Esophagus squamous epithelium (tissue), 5 donors: ENCODE measurements around the gene SYDE1. TPM values are rescaled to one million over a fixed set of nuclear protein-coding genes. Genes with fewer than 3 reads are reported as not detected.

Experiments
- DNase-seq: peaks from one replicate; lab custom pipeline; 2025; lab: John Stamatoyannopoulos, UW
- H3K27ac ChIP-seq, 4 donors: fragments of 200-600 bp; sonication (generic); one replicate each; pipeline ENCODE4 v1.5.1; 2016 to 2019; ENCODE audit warnings: mild to moderate bottlenecking in 1 of 4
- H3K27me3 ChIP-seq, 4 donors: fragments of 200-600 bp; sonication (generic); 1 replicate in 3 of 4; 2 replicates in 1 of 4; pipeline versions ENCODE4 v1.5.1 to v1.6.0; 2017 to 2021; ENCODE audit warnings: antibody characterized with exemption in 1 of 4
- H3K36me3 ChIP-seq, 3 donors: fragments of 200-600 bp; sonication (generic); one replicate each; pipeline ENCODE4 v1.5.1; 2016 to 2019
- H3K4me1 ChIP-seq, 3 donors: fragments of 200-600 bp; sonication (generic); one replicate each; pipeline ENCODE4 v1.5.1; 2017 to 2019
- H3K4me3 ChIP-seq, 4 donors: fragments of 200-600 bp; sonication (generic); 1 replicate in 3 of 4; 2 replicates in 1 of 4; pipeline ENCODE4 v1.5.1; 2016 to 2019; ENCODE audit warnings: mild to moderate bottlenecking in 2 of 4, moderate library complexity in 1 of 4
- H3K9me3 ChIP-seq, 3 donors: fragments of 200-600 bp; sonication (generic); one replicate each; pipeline ENCODE4 v1.5.1; 2016 to 2019
- POLR2A ChIP-seq, 4 donors: fragments of 450-650 bp; IDR thresholded peaks; one replicate each; pipeline ENCODE4 v1.6.1; 2017; ENCODE audit warnings: antibody characterized with exemption in 4 of 4, mild to moderate bottlenecking in 4 of 4, moderate library complexity in 3 of 4
- WGBS, 2 donors: methylation state at CpG; one replicate each; pipeline ENCODE4 v1.1.5; 2018; 5-methylcytosine and 5-hydroxymethylcytosine counted together
- intact Hi-C: fragments of 100-400 bp; cut with DNase I; formaldehyde crosslinking; loops from one replicate; pipeline ENCODE4 v1.15.0; 2022
- total RNA-seq, 4 donors: library from RNA; depleted of rRNA; stranded (reverse); fragments of >200 nt; gene quantifications; one replicate each; pipeline ENCODE4 v1.1.0, GENCODE V29; 2016
- TF ChIP-seq, protein P1 (sequence below), 6 experiments: fragments of 450-650 bp in 4 of 6; fragments of 200-600 bp in 2 of 6; sonication (generic) in 2 of 6; IDR thresholded peaks; one replicate each; pipeline ENCODE4 v1.5.1; 2016 to 2019; ENCODE audit warnings: antibody characterized with exemption in 6 of 6, mild to moderate bottlenecking in 4 of 6, moderate library complexity in 4 of 6
- donor health status: DM: yes; HTN: yes; CAD: no.

The SYDE1 gene
- total RNA-seq, 4 donors from 2014 or later: 1.4 to 10.3 (median 4.6) TPM

DNA sequence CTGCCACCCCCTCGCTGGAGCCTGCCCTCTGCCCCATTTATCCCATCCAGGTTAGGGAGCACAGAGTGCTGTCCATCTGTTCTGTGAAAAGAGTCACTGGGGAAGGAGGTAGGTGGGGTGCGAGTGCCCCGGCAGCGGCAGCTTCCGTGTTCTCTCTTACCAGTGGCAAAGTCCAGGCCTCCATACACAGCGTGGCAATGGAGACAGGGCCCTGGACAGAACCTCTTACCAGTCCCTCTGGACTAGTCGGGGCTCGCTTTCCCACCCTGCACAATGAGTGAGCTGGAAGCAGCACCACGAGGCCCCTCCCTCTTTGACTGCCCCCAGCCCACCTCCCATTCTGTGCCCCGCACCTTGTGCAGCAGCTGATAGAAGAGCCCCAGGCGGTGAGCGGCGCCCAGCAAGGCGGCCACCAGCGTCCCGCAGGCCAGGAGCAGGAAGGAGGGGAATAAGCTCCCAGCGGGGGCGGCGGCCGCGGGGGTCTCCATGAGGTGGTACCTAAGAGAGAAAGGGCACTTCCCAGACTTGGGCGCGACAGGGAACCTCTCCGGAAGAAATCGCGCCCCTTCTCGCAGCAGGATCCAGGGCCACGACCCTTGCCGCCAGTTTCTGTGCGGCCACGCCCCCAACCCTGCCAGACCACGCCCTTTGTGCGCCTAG is 17.5 kb downstream of the SYDE1 start:
- peak overlapping the region; percentile 88 to 96 (median 96) for H3K27ac ChIP-seq
- no peaks in the 10 kb centered on the region for H3K27me3 ChIP-seq
- H3K36me3 ChIP-seq: peaks cover 11 to 38% (median 13%) of the 10 kb centered on the region in 3 donors
- WGBS, 2 donors: 1 to 8% methylated on average over 13 to 21 of the region's 33 CpGs
- no peak for DNase-seq
- H3K4me1 ChIP-seq: peaks cover 16 to 49% (median 19%) of the 10 kb centered on the region in 3 donors
- H3K9me3 ChIP-seq: no peaks in the 10 kb centered on the region
- TF ChIP-seq, protein P1, sequence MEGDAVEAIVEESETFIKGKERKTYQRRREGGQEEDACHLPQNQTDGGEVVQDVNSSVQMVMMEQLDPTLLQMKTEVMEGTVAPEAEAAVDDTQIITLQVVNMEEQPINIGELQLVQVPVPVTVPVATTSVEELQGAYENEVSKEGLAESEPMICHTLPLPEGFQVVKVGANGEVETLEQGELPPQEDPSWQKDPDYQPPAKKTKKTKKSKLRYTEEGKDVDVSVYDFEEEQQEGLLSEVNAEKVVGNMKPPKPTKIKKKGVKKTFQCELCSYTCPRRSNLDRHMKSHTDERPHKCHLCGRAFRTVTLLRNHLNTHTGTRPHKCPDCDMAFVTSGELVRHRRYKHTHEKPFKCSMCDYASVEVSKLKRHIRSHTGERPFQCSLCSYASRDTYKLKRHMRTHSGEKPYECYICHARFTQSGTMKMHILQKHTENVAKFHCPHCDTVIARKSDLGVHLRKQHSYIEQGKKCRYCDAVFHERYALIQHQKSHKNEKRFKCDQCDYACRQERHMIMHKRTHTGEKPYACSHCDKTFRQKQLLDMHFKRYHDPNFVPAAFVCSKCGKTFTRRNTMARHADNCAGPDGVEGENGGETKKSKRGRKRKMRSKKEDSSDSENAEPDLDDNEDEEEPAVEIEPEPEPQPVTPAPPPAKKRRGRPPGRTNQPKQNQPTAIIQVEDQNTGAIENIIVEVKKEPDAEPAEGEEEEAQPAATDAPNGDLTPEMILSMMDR (IDR thresholded peaks at IDR 0.05): no peak
- no peak for TF ChIP-seq POLR2A (IDR thresholded peaks at IDR 0.05)
- intact Hi-C loops: no loop called here
- H3K4me3 ChIP-seq: peak overlapping the region; percentile 51 to 86 (median 80)

DNA sequence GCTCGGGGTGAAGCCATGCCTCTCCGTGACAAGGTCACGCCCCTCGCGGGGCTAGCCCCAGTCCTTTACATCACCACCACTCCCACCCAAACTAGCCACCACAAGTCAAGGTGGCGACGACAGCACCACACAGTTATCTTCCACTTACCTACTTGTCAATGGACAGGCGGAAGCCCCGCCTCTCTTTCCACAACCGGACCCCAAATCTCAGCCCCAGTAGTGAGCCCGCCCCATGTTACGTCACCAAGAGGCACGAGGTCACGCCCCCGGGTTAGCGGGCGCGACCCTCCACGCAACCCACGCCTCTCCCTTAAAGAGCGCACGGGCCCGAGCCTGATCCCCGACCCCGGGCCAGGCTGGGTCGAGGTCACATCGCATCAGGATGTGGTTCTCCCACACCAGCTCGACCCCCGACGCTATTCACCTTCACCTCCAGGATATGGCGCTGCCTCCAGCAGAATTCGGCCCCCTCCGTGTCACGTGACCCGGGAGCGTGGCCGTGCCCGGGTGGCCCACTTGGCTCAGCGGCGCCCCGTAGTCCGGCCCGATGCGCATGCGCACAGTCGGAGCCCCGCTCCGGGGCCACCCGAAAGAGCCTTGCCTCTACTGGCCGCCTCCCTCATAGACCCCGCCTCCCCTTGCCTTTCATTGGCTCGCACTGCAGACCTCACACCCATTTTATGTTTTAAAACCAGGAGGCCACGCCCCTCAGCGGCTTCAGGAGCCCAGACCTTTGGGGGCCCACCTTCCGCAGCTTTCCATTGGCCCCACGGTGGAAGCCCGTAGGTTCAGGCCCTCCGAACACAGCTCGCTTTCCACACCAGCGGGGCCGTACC is 18.2 kb downstream of the SYDE1 start:
- peaks cover 7 to 31% (median 12%) of the 10 kb centered on the region in 3 donors for H3K36me3 ChIP-seq
- peak overlapping the region; percentile 51 to 86 (median 80) for H3K4me3 ChIP-seq
- WGBS, 2 donors: 1% methylated on average over 28 to 55 of the region's 61 CpGs
- H3K27ac ChIP-seq: peak overlapping the region; percentile 88 to 96 (median 96)
- H3K4me1 ChIP-seq: peaks cover 19 to 56% (median 20%) of the 10 kb centered on the region in 3 donors
- peak; percentile 84 for DNase-seq
- intact Hi-C loops: no loop called here
- H3K27me3 ChIP-seq: no peaks in the 10 kb centered on the region
- TF ChIP-seq, protein P1 (IDR thresholded peaks at IDR 0.05): peak in 4 of 6 experiments; percentile 13 to 46 (median 23)
- peak in 3 of 4 donors; percentile 10 to 60 (median 32) for TF ChIP-seq POLR2A (IDR thresholded peaks at IDR 0.05)
- no peaks in the 10 kb centered on the region for H3K9me3 ChIP-seq

DNA sequence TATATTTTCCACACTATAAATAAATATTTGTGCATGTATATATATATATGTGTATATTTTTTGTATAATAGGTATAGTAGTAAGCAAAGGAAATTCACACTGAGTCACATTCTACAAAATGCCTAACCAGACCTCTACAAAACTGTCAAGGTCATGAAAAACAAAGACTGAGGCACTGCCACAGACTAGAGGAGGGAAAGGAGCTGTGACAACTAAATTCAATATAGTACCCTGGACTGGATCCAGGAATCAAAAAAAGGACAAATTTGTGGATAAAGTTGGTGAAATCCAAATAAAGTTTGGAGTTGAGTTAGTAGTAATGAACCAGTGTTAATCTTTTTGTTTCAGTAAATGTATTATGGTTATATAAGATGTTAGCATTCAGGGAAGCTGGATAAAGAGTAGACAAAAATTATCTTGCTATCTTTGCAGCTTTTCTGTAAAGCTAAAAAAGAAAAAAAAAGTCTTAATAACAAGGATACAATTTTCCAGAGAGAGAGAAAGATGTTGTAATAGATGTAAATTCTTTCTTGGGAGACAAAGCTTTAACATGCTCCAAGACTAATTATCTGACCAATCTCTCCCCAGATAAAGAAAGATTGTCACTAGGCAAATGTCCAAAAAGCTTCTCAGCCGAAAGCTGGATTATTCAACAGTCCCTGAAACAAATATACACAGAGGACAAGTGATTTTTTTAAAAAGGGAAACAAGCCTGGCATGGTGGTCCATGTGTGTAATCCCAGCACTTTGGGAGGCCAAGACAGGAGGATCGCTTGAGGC is 19.1 kb downstream of the SYDE1 start:
- intact Hi-C loops: no loop called here
- H3K9me3 ChIP-seq: no peaks in the 10 kb centered on the region
- TF ChIP-seq POLR2A (IDR thresholded peaks at IDR 0.05): no peak
- TF ChIP-seq, protein P1 (IDR thresholded peaks at IDR 0.05): no peak
- DNase-seq: no peak
- peaks cover 19 to 63% (median 23%) of the 10 kb centered on the region in 3 donors for H3K4me1 ChIP-seq
- peaks cover 7 to 22% (median 12%) of the 10 kb centered on the region in 3 donors for H3K36me3 ChIP-seq
- H3K4me3 ChIP-seq: peak overlapping the region; percentile 51 to 86 (median 80)
- H3K27me3 ChIP-seq: no peaks in the 10 kb centered on the region
- peak overlapping the region; percentile 88 to 96 (median 96) for H3K27ac ChIP-seq
- WGBS, 2 donors: 52 to 59% methylated on average over 2 of the region's 2 CpGs

DNA sequence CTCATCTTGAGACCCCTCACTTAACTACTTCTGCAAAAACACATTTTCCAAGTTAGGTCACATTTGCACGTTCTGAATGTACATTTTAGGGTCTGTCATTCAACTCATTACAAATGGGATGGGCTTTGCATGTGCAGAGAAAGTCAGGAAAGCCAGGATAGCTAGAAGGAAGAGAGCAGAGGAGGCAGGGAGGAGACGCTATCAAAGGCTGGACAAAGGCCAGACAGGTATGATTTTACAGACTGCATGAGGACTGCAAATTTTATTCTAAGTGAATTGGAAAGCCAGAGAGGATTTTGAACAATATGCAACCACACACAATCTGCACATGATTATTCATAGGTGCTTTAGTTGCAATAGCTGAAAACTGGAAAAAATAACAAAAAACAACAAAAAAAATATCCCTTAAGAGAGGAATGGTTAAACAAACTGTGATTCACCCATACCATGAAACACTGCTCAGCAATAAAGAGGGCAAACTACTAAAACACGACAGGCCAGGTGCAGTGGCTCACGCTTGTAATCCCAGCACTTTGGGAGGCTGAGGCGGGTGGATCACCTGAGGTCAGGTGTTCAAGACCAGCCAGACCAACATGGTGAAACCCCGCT is 21.1 kb downstream of the SYDE1 start:
- Histone ChIP-seq H3K9me3 (no peaks in the 10 kb centered on the region), H3K4me1 (peaks cover 19 to 59% (median 23%) of the 10 kb centered on the region in 3 donors), H3K36me3 (peaks cover 0 to 2% (median 0%) of the 10 kb centered on the region in 3 donors), H3K27ac (peak overlapping the region in 2 of 4 donors; percentile 74 to 86), H3K4me3 (no peak overlapping the region), H3K27me3 (no peaks in the 10 kb centered on the region)
- no peak for DNase-seq
- TF ChIP-seq, protein P1 (IDR thresholded peaks at IDR 0.05): no peak
- no peak for TF ChIP-seq POLR2A (IDR thresholded peaks at IDR 0.05)
- intact Hi-C loops: no loop called here
- 57 to 70% methylated on average over 6 of the region's 6 CpGs for WGBS, 2 donors
